Right cardiac atrium (tissue), 5 donors: ENCODE data around the gene OR9Q1. TPM values are rescaled to one million over a fixed set of nuclear protein-coding genes. Genes with fewer than 3 reads are reported as not detected.

Experiments
- ATAC-seq, 2 donors: fragments of 200-7000 bp; cut with Tn5 transposase; one replicate each; pipeline versions ENCODE4 v1.8.0 to v1.9.1; 2020; ENCODE audit warnings: moderate library complexity in 2 of 2, mild to moderate bottlenecking in 1 of 2
- DNase-seq, 3 donors: peaks; one replicate each; pipeline ENCODE4 v3.0.0-alpha.2; 2020
- H3K27ac ChIP-seq: one replicate; pipeline ENCODE4 v1.5.1; 2013; ENCODE audit warnings: mild to moderate bottlenecking, low read length, control low read depth, moderate library complexity
- H3K27me3 ChIP-seq: one replicate; pipeline ENCODE4 v1.6.1; 2013; ENCODE audit not compliant: control insufficient read depth, insufficient read depth
- H3K4me1 ChIP-seq: one replicate; pipeline ENCODE4 v1.6.1; 2013; ENCODE audit warnings: low read length; ENCODE audit not compliant: control insufficient read depth, insufficient read depth
- H3K4me3 ChIP-seq: one replicate; pipeline ENCODE4 v1.5.1; 2013; ENCODE audit warnings: low read length, control low read depth
- H3K9me3 ChIP-seq: one replicate; pipeline ENCODE4 v1.6.1; 2013; ENCODE audit warnings: low read length; ENCODE audit not compliant: control insufficient read depth
- WGBS: extraction: QIAGEN DNeasy Blood & Tissue Kit; methylation state at CpG from one replicate; pipeline ENCODE4 v1.1.7; 2013; 5-methylcytosine and 5-hydroxymethylcytosine counted together
- intact Hi-C, 4 donors: fragments of 100-400 bp; cut with DNase I; formaldehyde crosslinking; loops; one replicate each; pipeline versions ENCODE4 v1.11.0 to v1.14.0; 2022 to 2023
- polyA plus RNA-seq: library from polyadenylated mRNA; stranded (reverse); fragments of 200-250 nt; gene quantifications from one replicate; pipeline ENCODE4 v1.2.3, GENCODE V29; 2013
- total RNA-seq, 4 donors: library from RNA; stranded (reverse); fragmentation: NEBNext Ultra II Directional; extraction: Animal tissue kit (Norgen Biotek cat#: 25700); gene quantifications; one replicate each; pipeline ENCODE4 v1.2.1, GENCODE V29; 2021
- donor health status: healthy with polysubstance abuse.
- donor health status: DM: no; HTN: yes; CAD: no.
- donor health status: DM: no; HTN: no; CAD: no.
- donor health status: DM: no; HTN: yes; CAD: no; lungs with severe emphysema.
- donor health status: DM: yes; HTN: yes; CAD: no.

OR9Q1 gene
- total and polyA plus RNA-seq, 5 donors: not detected

DNA sequence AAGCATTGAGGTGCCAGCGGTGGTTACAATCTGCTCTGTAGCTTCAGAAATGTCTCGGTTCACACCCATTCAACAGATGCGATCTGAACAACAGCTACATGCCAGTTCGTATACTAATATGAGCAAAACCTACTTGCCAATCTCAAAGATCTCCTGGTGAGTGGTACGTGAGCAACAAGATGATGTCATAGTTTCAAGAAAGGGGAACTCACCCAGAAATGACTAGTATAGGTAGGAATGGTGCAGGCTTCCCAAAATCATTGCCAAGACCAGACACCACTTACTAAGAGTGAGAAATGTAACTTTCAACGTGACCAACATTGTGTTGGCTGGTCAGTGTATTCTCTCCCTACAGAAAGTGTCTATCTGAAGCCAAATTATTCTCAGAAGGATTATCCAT is 38.1 kb downstream of the OR9Q1 start:
- intact Hi-C loops: no loop called here
- DNase-seq (no peak), ATAC-seq (no peak)
- peaks cover 5% of the 10 kb centered on the region for H3K4me1 ChIP-seq
- 64% methylated on average over 6 of the region's 6 CpGs for WGBS
- no peak overlapping the region for H3K27ac ChIP-seq
- no peak overlapping the region for H3K4me3 ChIP-seq
- no peaks in the 10 kb centered on the region for H3K9me3 ChIP-seq
- H3K27me3 ChIP-seq: no peaks in the 10 kb centered on the region

GRCh38 chr11:58067685-58068084 is 44.0 kb downstream of the OR9Q1 start:
- no peak for DNase-seq
- Histone ChIP-seq H3K4me1 (no peaks in the 10 kb centered on the region), H3K27me3 (no peaks in the 10 kb centered on the region), H3K9me3 (no peaks in the 10 kb centered on the region), H3K4me3 (no peak overlapping the region), H3K27ac (no peak overlapping the region)
- no peak for ATAC-seq
- 77% methylated on average over 5 of the region's 5 CpGs for WGBS
- intact Hi-C loops: no loop called here

- 82% methylated on average over 6 of the region's 6 CpGs for WGBS
These were observed 45.0 kb downstream of the OR9Q1 start for GRCh38 chr11:58068655-58069054.

DNA sequence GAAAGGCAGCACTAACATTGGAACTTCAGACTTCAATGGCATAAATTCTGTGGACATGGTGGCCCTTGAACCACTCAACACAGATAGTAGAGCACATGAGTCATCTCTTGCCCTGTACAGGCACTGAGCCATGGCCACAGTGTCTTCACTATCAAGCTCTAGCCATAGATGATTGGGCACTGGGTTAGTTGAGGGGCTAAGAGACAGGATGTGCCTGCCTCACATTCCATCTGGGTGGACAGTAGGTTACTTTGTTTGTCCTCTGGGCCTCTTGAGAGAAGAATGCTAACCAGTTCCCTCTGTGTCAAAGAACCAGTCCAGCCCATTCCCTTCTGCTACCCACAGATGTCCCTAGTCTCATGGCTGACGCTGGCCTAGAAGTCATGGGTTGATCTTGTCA is 46.9 kb downstream of the OR9Q1 start:
- Histone ChIP-seq H3K27me3 (no peaks in the 10 kb centered on the region), H3K4me3 (no peak overlapping the region), H3K9me3 (no peaks in the 10 kb centered on the region), H3K4me1 (no peaks in the 10 kb centered on the region), H3K27ac (no peak overlapping the region)
- ATAC-seq (no peak), DNase-seq (no peak)
- intact Hi-C loops: no loop called here
- 89% methylated on average over 1 of the region's 1 CpG for WGBS

More at GRCh38 chr11:58068655-58069054, 45.0 kb downstream of the OR9Q1 start:
- Histone ChIP-seq H3K27ac (no peak overlapping the region), H3K4me3 (no peak overlapping the region), H3K4me1 (no peaks in the 10 kb centered on the region), H3K9me3 (no peaks in the 10 kb centered on the region), H3K27me3 (no peaks in the 10 kb centered on the region)
- intact Hi-C loops: no loop called here
- no peak for DNase-seq
- no peak for ATAC-seq

- intact Hi-C loops: no loop called here
- no peaks in the 10 kb centered on the region for H3K27me3 ChIP-seq
- H3K27ac ChIP-seq: no peak overlapping the region
- H3K4me1 ChIP-seq: no peaks in the 10 kb centered on the region
- no peak for DNase-seq
- H3K9me3 ChIP-seq: no peaks in the 10 kb centered on the region
- H3K4me3 ChIP-seq: no peak overlapping the region
- ATAC-seq: no peak
- WGBS: 41% methylated on average over 2 of the region's 2 CpGs
These were observed 52.1 kb downstream of the OR9Q1 start for GRCh38 chr11:58075781-58076180.

DNA sequence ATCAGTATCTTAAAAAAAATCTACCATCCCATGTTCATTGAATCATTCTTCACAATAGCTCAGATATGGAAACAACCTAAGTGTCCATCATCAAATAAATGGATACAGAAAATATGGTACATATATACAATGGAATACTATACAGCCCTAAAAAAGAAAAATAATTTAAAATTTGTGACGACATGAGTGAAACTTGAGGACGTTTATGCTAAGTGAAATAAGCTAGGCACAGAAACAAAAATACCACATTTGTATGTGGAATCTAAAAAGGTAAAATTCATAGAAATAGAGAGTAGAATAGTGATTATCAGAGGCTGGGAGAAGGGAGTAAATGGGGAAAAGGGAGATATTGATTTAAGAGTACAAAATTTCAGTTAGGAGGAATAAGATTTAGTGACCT is 62.8 kb downstream of the OR9Q1 start:
- Histone ChIP-seq H3K4me3 (no peak overlapping the region), H3K4me1 (no peaks in the 10 kb centered on the region), H3K9me3 (no peaks in the 10 kb centered on the region), H3K27ac (no peak overlapping the region), H3K27me3 (no peaks in the 10 kb centered on the region)
- ATAC-seq (no peak), DNase-seq (no peak)
- intact Hi-C loops: no loop called here
- 61% methylated on average over 2 of the region's 2 CpGs for WGBS

GRCh38 chr11:58097437-58097836 is 73.8 kb downstream of the OR9Q1 start:
- no peak overlapping the region for H3K4me3 ChIP-seq
- H3K27ac ChIP-seq: no peak overlapping the region
- intact Hi-C loops: no loop called here
- ATAC-seq: no peak
- H3K9me3 ChIP-seq: no peaks in the 10 kb centered on the region
- H3K27me3 ChIP-seq: no peaks in the 10 kb centered on the region
- no peak for DNase-seq
- H3K4me1 ChIP-seq: no peaks in the 10 kb centered on the region
- WGBS: 86% methylated on average over 2 of the region's 2 CpGs

- Histone ChIP-seq H3K9me3 (peaks cover 2% of the 10 kb centered on the region), H3K4me1 (no peaks in the 10 kb centered on the region), H3K27ac (no peak overlapping the region), H3K4me3 (no peak overlapping the region), H3K27me3 (no peaks in the 10 kb centered on the region)
- no peak for ATAC-seq
- WGBS: 69% methylated on average over 1 of the region's 1 CpG
- intact Hi-C loops: no loop called here
- no peak for DNase-seq
These were observed 97.4 kb downstream of the OR9Q1 start for GRCh38 chr11:58121096-58121495.

DNA sequence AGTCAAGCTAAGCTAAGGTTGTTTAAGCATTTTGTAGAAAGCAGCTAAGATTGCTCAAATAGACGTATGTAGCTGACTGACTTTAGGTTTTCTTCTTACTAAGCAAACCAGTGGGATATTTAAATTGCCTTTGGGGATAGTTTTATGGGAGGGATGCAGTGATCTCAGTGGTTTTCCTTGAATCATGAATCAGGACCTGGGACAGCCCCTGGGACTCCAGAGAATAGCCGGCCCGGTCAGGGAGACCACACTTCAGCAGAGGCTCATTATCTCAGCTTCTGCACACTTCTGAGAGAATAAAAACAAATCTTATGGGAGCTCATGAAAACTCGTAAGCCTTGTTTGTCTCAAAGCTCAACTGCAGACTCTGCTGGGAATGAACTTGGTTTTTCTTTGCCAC is 101.8 kb downstream of the OR9Q1 start, which contains the start of gene OR9I1:
OR9I1 (minus strand) TSS at position 62 of the 400 bp plus-strand sequence. CDS start 6,086 bp downstream, outside the sequence.
- Histone ChIP-seq H3K9me3 (peaks cover 2% of the 10 kb centered on the region), H3K4me1 (no peaks in the 10 kb centered on the region), H3K27ac (no peak within 1 kb of the TSS), H3K4me3 (no peak within 1 kb of the TSS), H3K27me3 (no peaks in the 10 kb centered on the region)
- ATAC-seq (no peak), DNase-seq (no peak)
- intact Hi-C loops: no loop called here
- WGBS: 46% methylated on average over 4 of the region's 4 CpGs

- DNase-seq: no peak
- Histone ChIP-seq H3K4me1 (no peaks in the 10 kb centered on the region), H3K27me3 (no peaks in the 10 kb centered on the region), H3K9me3 (no peaks in the 10 kb centered on the region), H3K4me3 (no peak overlapping the region), H3K27ac (no peak overlapping the region)
- ATAC-seq: no peak
- intact Hi-C loops: no loop called here
These were observed 103.7 kb downstream of the OR9Q1 start for GRCh38 chr11:58127350-58127749.

- Histone ChIP-seq H3K27me3 (no peaks in the 10 kb centered on the region), H3K27ac (no peak overlapping the region), H3K9me3 (no peaks in the 10 kb centered on the region), H3K4me1 (no peaks in the 10 kb centered on the region), H3K4me3 (no peak overlapping the region)
- 62% methylated on average over 7 of the region's 7 CpGs for WGBS
- no peak for DNase-seq
- intact Hi-C loops: no loop called here
- ATAC-seq: no peak
These were observed 109.8 kb downstream of the OR9Q1 start for GRCh38 chr11:58133309-58134076.

DNA sequence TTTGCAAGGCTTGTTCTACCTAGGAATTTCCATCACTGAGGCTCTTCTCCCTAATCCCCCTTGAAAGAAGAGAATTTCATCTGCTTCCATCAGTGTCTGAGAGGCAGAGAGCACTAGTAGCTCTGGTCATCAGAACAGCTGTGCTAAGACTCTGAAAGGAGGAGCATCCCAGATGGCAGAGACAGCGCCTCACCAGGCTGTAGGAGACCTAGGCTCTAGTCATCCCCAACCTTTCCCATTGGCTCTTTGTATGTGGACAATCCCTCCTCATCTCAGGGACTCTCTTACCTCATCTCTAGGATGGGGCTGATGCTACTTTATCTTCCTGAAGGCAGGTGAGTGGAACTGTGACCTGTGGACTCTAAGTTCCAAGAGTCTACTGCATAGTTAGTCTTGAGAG is 110.5 kb downstream of the OR9Q1 start:
- WGBS: 87% methylated on average over 1 of the region's 1 CpG

More for the DNA sequence above, 110.5 kb downstream of the OR9Q1 start:
- DNase-seq: no peak
- Histone ChIP-seq H3K27ac (no peak overlapping the region), H3K4me1 (no peaks in the 10 kb centered on the region), H3K4me3 (no peak overlapping the region), H3K9me3 (no peaks in the 10 kb centered on the region), H3K27me3 (no peaks in the 10 kb centered on the region)
- intact Hi-C loops: no loop called here
- no peak for ATAC-seq
